Activated T-cell treated with anti-CD3 and anti-CD28 coated beads, Interleukin-2, amount 50 U/mL, for 72 hours (primary cell): ENCODE data around the gene FER1L5. TPM values are rescaled to one million over a fixed set of nuclear protein-coding genes. Genes with fewer than 3 reads are reported as not detected.

Experiments used
- ATAC-seq, 2 donors: fragments of 150-1000 bp; cut with Tn5 transposase; replicated peaks in 1 of 2; 2 replicates each; pipeline ENCODE4 v1.10.0; 2021; ENCODE audit warnings: moderate library complexity in 2 of 2, mild to moderate bottlenecking in 1 of 2
- DNase-seq, 2 donors: peaks; one replicate each; pipeline ENCODE4 v3.0.0; 2021 to 2022; ENCODE audit warnings: mixed read lengths in 1 of 2
- H3K27ac Mint-ChIP-seq: one replicate; pipeline ENCODE4 v1.8.0; 2022; ENCODE audit warnings: mild to moderate bottlenecking, moderate library complexity, mixed read lengths
- H3K27me3 Mint-ChIP-seq: one replicate; pipeline ENCODE4 v1.8.0; 2022; ENCODE audit warnings: low read depth, mixed read lengths
- H3K36me3 Mint-ChIP-seq, 2 donors: one replicate each; pipeline ENCODE4 v1.8.0; 2022; ENCODE audit warnings: mixed read lengths in 2 of 2, mild to moderate bottlenecking in 1 of 2; ENCODE audit not compliant: insufficient read depth in 2 of 2
- H3K4me1 Mint-ChIP-seq: one replicate; pipeline ENCODE4 v1.8.0; 2022; ENCODE audit warnings: low read depth, mixed read lengths
- H3K4me3 Mint-ChIP-seq, 2 donors: one replicate each; pipeline ENCODE4 v1.8.0; 2022; ENCODE audit warnings: mild to moderate bottlenecking in 2 of 2, mixed read lengths in 2 of 2, moderate library complexity in 2 of 2
- H3K9me3 Mint-ChIP-seq, 2 donors: one replicate each; pipeline ENCODE4 v1.8.0; 2022; ENCODE audit warnings: mixed read lengths in 2 of 2
- total RNA-seq, 2 donors: library from RNA; stranded (reverse); gene quantifications; one replicate each; pipeline ENCODE4 v1.2.3, GENCODE V29; 2022

FER1L5 gene
- total RNA-seq, 2 donors from 2014 or later: not detected

DNA sequence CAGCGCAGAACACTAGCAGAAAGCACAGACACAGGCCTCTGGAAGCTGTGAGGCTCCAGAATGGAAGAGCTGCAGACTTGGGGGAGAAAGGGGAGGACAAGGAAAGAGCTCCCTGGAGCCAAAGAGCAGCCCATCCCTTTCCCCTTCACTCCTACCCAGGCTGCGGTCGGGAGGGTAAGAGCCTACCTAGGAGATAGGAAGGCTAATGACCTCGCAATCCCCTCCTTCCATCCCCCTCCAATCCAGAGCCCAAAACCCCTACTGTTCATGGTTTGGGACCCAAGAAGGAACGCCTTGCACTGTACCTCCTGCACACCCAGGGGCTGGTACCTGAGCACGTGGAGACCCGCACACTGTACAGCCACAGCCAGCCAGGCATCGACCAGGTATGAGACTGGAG is 57.5 kb downstream of the FER1L5 start:
- no peak for DNase-seq
- H3K27me3 Mint-ChIP-seq: no peaks in the 10 kb centered on the region
- no peak for ATAC-seq
- H3K4me1 Mint-ChIP-seq: no peaks in the 10 kb centered on the region
- H3K27ac Mint-ChIP-seq: no peak overlapping the region
- H3K36me3 Mint-ChIP-seq: no peaks in the 10 kb centered on the region
- no peak overlapping the region for H3K4me3 Mint-ChIP-seq
- no peaks in the 10 kb centered on the region for H3K9me3 Mint-ChIP-seq

GRCh38 chr2:96701636-96702035 is 59.1 kb downstream of the FER1L5 start:
- Mint-ChIP-seq H3K4me1 (no peaks in the 10 kb centered on the region), H3K9me3 (no peaks in the 10 kb centered on the region), H3K27me3 (no peaks in the 10 kb centered on the region), H3K4me3 (no peak overlapping the region), H3K36me3 (no peaks in the 10 kb centered on the region), H3K27ac (no peak overlapping the region)
- ATAC-seq (no peak), DNase-seq (no peak)

DNA sequence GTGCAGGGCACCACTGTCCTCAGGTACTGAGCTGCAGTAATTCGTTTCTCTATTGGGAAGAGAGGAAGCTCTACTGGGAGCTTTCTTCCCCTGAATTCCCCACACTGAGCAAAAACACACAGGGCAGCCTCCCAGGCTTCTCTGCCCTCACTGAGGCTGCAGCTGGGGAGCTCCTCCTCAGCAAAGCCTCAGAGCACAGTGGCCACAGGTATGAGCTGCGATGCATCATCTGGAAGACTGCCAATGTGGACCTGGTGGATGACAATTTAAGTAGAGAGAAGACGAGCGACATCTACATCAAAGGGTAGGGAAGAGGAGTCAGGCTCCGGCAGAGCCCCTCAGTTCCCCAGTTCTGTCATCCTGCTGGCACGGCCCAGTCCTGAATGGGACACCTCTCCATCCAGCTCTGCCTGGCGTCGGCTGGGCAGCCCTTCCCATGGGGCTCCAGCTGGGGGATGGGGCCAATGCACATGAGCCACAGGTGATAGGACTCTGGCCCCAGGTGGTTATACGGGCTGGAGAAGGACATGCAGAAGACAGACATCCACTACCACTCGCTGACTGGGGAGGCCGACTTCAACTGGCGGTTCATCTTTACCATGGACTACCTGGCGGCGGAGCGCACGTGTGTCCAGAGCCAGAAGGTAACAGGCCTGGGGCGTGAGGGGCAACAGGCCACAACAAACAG is 59.7 kb downstream of the FER1L5 start:
- no peaks in the 10 kb centered on the region for H3K4me1 Mint-ChIP-seq
- no peaks in the 10 kb centered on the region for H3K9me3 Mint-ChIP-seq
- no peak for DNase-seq
- H3K36me3 Mint-ChIP-seq: no peaks in the 10 kb centered on the region
- H3K27ac Mint-ChIP-seq: no peak overlapping the region
- H3K27me3 Mint-ChIP-seq: no peaks in the 10 kb centered on the region
- no peak overlapping the region for H3K4me3 Mint-ChIP-seq
- no peak for ATAC-seq

GRCh38 chr2:96703021-96703751 is 60.6 kb downstream of the FER1L5 start:
- H3K4me3 Mint-ChIP-seq: no peak overlapping the region
- no peaks in the 10 kb centered on the region for H3K9me3 Mint-ChIP-seq
- ATAC-seq (no peak), DNase-seq (no peak)
- H3K27ac Mint-ChIP-seq: no peak overlapping the region
- no peaks in the 10 kb centered on the region for H3K27me3 Mint-ChIP-seq
- no peaks in the 10 kb centered on the region for H3K4me1 Mint-ChIP-seq
- H3K36me3 Mint-ChIP-seq: no peaks in the 10 kb centered on the region

GRCh38 chr2:96710985-96711384 is 68.4 kb downstream of the FER1L5 start:
- Mint-ChIP-seq H3K9me3 (no peaks in the 10 kb centered on the region), H3K27me3 (no peaks in the 10 kb centered on the region), H3K4me3 (no peak overlapping the region), H3K27ac (peak overlapping the region; percentile 7), H3K36me3 (peaks cover 0 to 5% of the 10 kb centered on the region in 2 donors), H3K4me1 (no peaks in the 10 kb centered on the region)
- no peak for ATAC-seq
- no peak for DNase-seq

DNA sequence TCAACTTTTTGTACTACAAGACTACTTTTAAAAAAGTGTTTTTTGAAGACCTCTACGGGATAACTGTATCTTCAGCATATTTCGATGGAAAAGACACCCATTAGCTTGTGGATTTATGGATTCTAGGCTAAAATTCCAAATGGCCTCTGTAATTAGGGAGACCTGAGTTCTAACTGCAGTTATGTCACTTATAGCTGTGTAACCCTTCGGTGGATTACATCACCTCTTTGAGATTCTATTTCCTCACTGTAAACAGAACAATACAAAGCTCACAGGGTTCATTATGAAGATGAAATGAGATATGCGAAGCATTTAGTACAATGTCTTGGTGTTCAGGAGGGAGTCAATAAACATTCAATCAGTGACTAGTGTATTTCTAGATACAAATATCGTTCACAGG is 73.1 kb downstream of the FER1L5 start:
- DNase-seq (no peak), ATAC-seq (no peak)
- H3K27me3 Mint-ChIP-seq: no peaks in the 10 kb centered on the region
- no peaks in the 10 kb centered on the region for H3K9me3 Mint-ChIP-seq
- H3K27ac Mint-ChIP-seq: no peak overlapping the region
- no peaks in the 10 kb centered on the region for H3K36me3 Mint-ChIP-seq
- no peak overlapping the region for H3K4me3 Mint-ChIP-seq
- no peaks in the 10 kb centered on the region for H3K4me1 Mint-ChIP-seq

- no peaks in the 10 kb centered on the region for H3K9me3 Mint-ChIP-seq
- H3K27me3 Mint-ChIP-seq: no peaks in the 10 kb centered on the region
- H3K4me1 Mint-ChIP-seq: no peaks in the 10 kb centered on the region
- DNase-seq (no peak), ATAC-seq (no peak)
- no peak overlapping the region for H3K27ac Mint-ChIP-seq
- no peak overlapping the region for H3K4me3 Mint-ChIP-seq
- H3K36me3 Mint-ChIP-seq: no peaks in the 10 kb centered on the region
These were observed 73.8 kb downstream of the FER1L5 start for GRCh38 chr2:96716388-96716787.

DNA sequence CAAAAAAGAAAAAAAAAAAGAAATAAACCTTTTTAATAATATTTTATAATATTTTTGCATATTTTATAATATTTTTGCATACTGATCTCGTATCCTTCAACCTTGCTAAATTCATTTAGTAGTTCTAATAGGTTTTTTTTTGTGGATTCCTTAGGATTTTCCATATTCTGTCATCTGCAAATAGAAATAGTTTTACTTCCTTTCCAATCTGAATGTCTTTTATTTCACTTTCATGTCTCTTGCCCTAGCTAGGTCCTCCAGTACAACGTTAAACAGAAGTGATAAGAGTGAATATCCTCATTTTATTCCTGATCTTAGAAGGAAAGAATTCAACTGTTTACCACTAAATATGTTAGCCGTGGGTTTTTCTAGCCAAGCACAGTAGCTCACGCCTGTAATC is 83.6 kb downstream of the FER1L5 start:
- H3K36me3 Mint-ChIP-seq: peaks cover 3 to 16% of the 10 kb centered on the region in 2 donors
- no peak overlapping the region for H3K4me3 Mint-ChIP-seq
- no peak for DNase-seq
- no peaks in the 10 kb centered on the region for H3K27me3 Mint-ChIP-seq
- no peaks in the 10 kb centered on the region for H3K9me3 Mint-ChIP-seq
- H3K4me1 Mint-ChIP-seq: no peaks in the 10 kb centered on the region
- H3K27ac Mint-ChIP-seq: no peak overlapping the region
- ATAC-seq: no peak

GRCh38 chr2:96727431-96727830 is 84.9 kb downstream of the FER1L5 start:
- H3K27me3 Mint-ChIP-seq: no peaks in the 10 kb centered on the region
- ATAC-seq (no peak), DNase-seq (no peak)
- no peak overlapping the region for H3K27ac Mint-ChIP-seq
- H3K9me3 Mint-ChIP-seq: no peaks in the 10 kb centered on the region
- no peaks in the 10 kb centered on the region for H3K4me1 Mint-ChIP-seq
- no peak overlapping the region for H3K4me3 Mint-ChIP-seq
- peaks cover 5 to 16% of the 10 kb centered on the region in 2 donors for H3K36me3 Mint-ChIP-seq

DNA sequence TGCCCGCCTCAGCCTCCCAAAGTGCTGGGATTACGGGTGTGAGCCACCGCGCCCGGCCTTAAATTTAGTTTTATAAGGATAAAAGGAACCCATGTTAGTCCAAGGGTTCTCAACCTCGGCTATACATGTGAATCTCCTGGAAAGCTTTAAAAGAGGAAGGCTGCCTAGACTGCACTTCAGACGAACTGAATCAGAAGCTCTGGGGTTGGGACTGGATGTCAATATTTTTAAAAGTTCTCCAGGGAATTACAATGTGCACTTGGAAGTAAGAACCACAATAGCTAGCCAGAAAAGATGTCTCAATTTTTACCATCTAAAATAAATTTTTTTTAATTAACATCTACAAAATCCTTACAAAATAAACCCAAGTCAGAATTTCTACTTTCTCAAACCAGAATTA is 87.2 kb downstream of the FER1L5 start:
- no peak overlapping the region for H3K4me3 Mint-ChIP-seq
- H3K36me3 Mint-ChIP-seq: peaks cover 5 to 21% of the 10 kb centered on the region in 2 donors
- H3K27ac Mint-ChIP-seq: no peak overlapping the region
- no peak for ATAC-seq
- H3K27me3 Mint-ChIP-seq: no peaks in the 10 kb centered on the region
- H3K9me3 Mint-ChIP-seq: no peaks in the 10 kb centered on the region
- DNase-seq: no peak
- H3K4me1 Mint-ChIP-seq: no peaks in the 10 kb centered on the region

GRCh38 chr2:96730212-96730611 is 87.6 kb downstream of the FER1L5 start:
- Mint-ChIP-seq H3K4me3 (no peak overlapping the region), H3K27ac (no peak overlapping the region), H3K4me1 (peaks cover 1% of the 10 kb centered on the region), H3K9me3 (no peaks in the 10 kb centered on the region), H3K36me3 (peaks cover 5 to 22% of the 10 kb centered on the region in 2 donors), H3K27me3 (no peaks in the 10 kb centered on the region)
- DNase-seq (no peak), ATAC-seq (no peak)

DNA sequence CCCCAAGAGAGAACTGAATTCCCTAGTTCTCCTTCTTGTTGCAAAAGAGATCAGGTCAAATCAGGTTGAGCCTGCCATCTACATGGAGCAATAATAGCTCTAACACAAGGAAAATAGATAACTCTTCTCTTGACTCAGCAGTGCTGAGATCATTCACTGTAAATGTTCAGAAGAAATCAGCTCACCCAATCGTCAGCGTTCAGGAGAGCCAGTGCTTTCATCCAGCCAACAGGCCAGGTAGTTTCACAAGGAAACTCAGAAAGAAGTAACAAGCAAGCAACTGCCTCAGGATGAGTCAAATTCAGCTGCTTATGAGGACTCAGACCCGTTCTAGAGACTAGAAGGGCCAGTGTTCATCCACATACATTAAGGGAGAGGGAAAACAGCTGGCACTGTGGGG is 91.4 kb downstream of the FER1L5 start:
- peaks cover 1 to 19% of the 10 kb centered on the region in 2 donors for H3K36me3 Mint-ChIP-seq
- peak in 1 of 2 donors; percentile 60 for ATAC-seq
- H3K4me1 Mint-ChIP-seq: peaks cover 18% of the 10 kb centered on the region
- no peaks in the 10 kb centered on the region for H3K9me3 Mint-ChIP-seq
- no peaks in the 10 kb centered on the region for H3K27me3 Mint-ChIP-seq
- DNase-seq: no peak
- no peak overlapping the region for H3K27ac Mint-ChIP-seq
- H3K4me3 Mint-ChIP-seq: no peak overlapping the region

GRCh38 chr2:96734880-96735583 is 92.5 kb downstream of the FER1L5 start:
- H3K4me1 Mint-ChIP-seq: peaks cover 29% of the 10 kb centered on the region
- H3K9me3 Mint-ChIP-seq: no peaks in the 10 kb centered on the region
- no peak overlapping the region for H3K4me3 Mint-ChIP-seq
- no peaks in the 10 kb centered on the region for H3K27me3 Mint-ChIP-seq
- no peak for DNase-seq
- peaks cover 1 to 26% of the 10 kb centered on the region in 2 donors for H3K36me3 Mint-ChIP-seq
- peak overlapping the region; percentile 13 for H3K27ac Mint-ChIP-seq
- no peak for ATAC-seq
